SK-N-MC (cell line): ENCODE measurements around the gene CELF1.

ENCODE experiments used
- EZH2 ChIP-seq: fragments of 200-600 bp; sonication (generic); IDR thresholded peaks from one replicate; pipeline ENCODE4 v1.6.1; 2017; ENCODE audit warnings: antibody characterized with exemption
- POLR2AphosphoS5 ChIP-seq: IDR thresholded peaks from 2 replicates; pipeline ENCODE4 v1.6.1; 2012; ENCODE audit warnings: mild to moderate bottlenecking, low read depth, low read length, borderline replicate concordance

DNA sequence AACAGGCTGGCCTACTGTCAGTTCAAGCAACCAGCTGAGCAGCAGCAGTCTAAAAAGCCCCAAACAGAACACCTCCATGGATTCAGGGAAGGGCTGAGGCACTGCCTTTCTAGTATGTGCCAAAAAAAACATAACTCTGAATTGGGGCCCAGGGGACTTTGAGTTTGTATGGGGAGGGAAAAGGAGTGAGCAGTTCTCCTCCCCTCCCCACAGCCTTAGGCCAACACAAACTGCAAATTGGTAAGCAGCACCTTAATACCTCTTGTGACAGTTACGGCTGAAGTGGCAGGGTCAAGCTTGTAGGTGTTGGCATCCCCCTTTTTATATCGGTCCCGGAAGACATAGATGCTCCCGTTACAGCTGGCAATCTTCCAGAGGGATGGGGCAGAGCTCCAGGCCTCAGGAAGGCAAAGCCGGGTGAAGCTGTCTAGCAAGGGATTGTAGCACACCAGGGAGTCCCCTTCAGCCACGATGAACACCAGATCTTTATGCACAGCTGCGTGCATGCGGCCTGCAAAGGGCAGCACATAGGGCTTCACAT is 19.9 kb upstream of the CELF1 start:
- no peak for TF ChIP-seq EZH2
- TF ChIP-seq POLR2AphosphoS5 = no peak
